IMR-90 (cell line): ENCODE measurements around the gene USP40. TPM values are rescaled to one million over a fixed set of nuclear protein-coding genes. Genes with fewer than 3 reads are reported as not detected.
"Not testable (repeated sequence)": the region's sequence is repeated elsewhere in the genome, so short reads cannot be mapped to it uniquely, and the experiment has no call there.

Source experiments
- ATAC-seq: fragments of 200-7000 bp; cut with Tn5 transposase; 2 replicates; pipeline ENCODE4 v1.9.1; 2020; ENCODE audit warnings: low read depth, mild to moderate bottlenecking, moderate library complexity
- BruUV-seq: library from RNA; stranded (reverse); fragments of 400-500 nt; replicated peaks from 2 replicates; lab custom pipeline; 2021; lab: Mats Ljungman, UMichigan
- CTCF ChIA-PET: fragments of 300-600 bp; formaldehyde crosslinking; extraction: SDS; loops from one replicate; lab custom pipeline; 2021; ENCODE audit warnings: antibody characterized with exemption; lab: Yijun Ruan, JAX
- POLR2A ChIA-PET: fragments of 300-600 bp; sonication (Branson Sonifier 250); formaldehyde crosslinking; loops from one replicate; lab custom pipeline; 2022; ENCODE audit warnings: antibody characterized with exemption; ENCODE audit not compliant: unreplicated experiment; lab: Charles Lee
- DNase-seq: peaks from one replicate; pipeline ENCODE4 v3.0.0; 2013
- H2AFZ ChIP-seq: replicated peaks from 2 replicates; pipeline ENCODE3; 2013; ENCODE audit warnings: low read length, mild to moderate bottlenecking; ENCODE audit not compliant: poor library complexity
- H2AK5ac ChIP-seq: 2 replicates; pipeline ENCODE4 v1.6.1; 2013; ENCODE audit warnings: low read depth, low read length, inconsistent platforms
- H2AK9ac ChIP-seq: replicated peaks from 2 replicates; pipeline ENCODE3; 2013; ENCODE audit warnings: mild to moderate bottlenecking, low read depth, low read length, moderate library complexity; ENCODE audit not compliant: poor library complexity
- H2BK120ac ChIP-seq: 2 replicates; pipeline ENCODE4 v1.6.1; 2013; ENCODE audit warnings: low read depth, low read length, inconsistent platforms
- H2BK15ac ChIP-seq: 3 replicates; pipeline ENCODE4 v1.6.1; 2013; ENCODE audit warnings: low read depth, low read length, inconsistent platforms
- H2BK20ac ChIP-seq: 2 replicates; pipeline ENCODE4 v1.6.1; 2013; ENCODE audit warnings: low read depth, mild to moderate bottlenecking, inconsistent platforms, low read length, moderate library complexity
- H2BK5ac ChIP-seq: 2 replicates; pipeline ENCODE4 v1.6.1; 2013; ENCODE audit warnings: mild to moderate bottlenecking, low read depth, low read length, inconsistent platforms; ENCODE audit not compliant: poor library complexity, severe bottlenecking
- H3K14ac ChIP-seq: replicated peaks from 2 replicates; pipeline ENCODE4 v1.6.1; 2013; ENCODE audit warnings: low read depth, low read length, inconsistent platforms
- H3K18ac ChIP-seq: 2 replicates; pipeline ENCODE4 v1.6.1; 2013; ENCODE audit warnings: low read depth, low read length, control low read depth
- H3K23ac ChIP-seq: 2 replicates; pipeline ENCODE4 v1.6.1; 2013; ENCODE audit warnings: low read depth, low read length, inconsistent platforms
- H3K27ac ChIP-seq: 2 replicates; pipeline ENCODE4 v1.5.1; 2013; ENCODE audit warnings: mild to moderate bottlenecking, control low read depth, low read length; ENCODE audit not compliant: insufficient read depth
- H3K27me3 ChIP-seq: 2 replicates; pipeline ENCODE4 v1.6.1; 2013; ENCODE audit warnings: low read length; ENCODE audit not compliant: control insufficient read depth, insufficient read depth
- H3K36me3 ChIP-seq: 2 replicates; pipeline ENCODE4 v1.6.1; 2013; ENCODE audit warnings: low read length, mixed read lengths; ENCODE audit not compliant: control insufficient read depth, insufficient read depth
- H3K4ac ChIP-seq: 2 replicates; pipeline ENCODE4 v1.6.1; 2013; ENCODE audit warnings: low read depth, low read length, inconsistent platforms
- H3K4me1 ChIP-seq: 2 replicates; pipeline ENCODE4 v1.6.1; 2013; ENCODE audit warnings: low read length, mixed read lengths; ENCODE audit not compliant: control insufficient read depth, insufficient read depth
- H3K4me2 ChIP-seq: 2 replicates; pipeline ENCODE4 v1.6.1; 2013; ENCODE audit warnings: low read depth, mild to moderate bottlenecking, control low read depth, low read length, moderate library complexity
- H3K4me3 ChIP-seq: 2 replicates; pipeline ENCODE4 v1.5.1; 2013; ENCODE audit warnings: low read depth, mild to moderate bottlenecking, control low read depth, low read length, moderate library complexity; ENCODE audit not compliant: insufficient read depth
- H3K56ac ChIP-seq: 2 replicates; pipeline ENCODE4 v1.6.1; 2013; ENCODE audit warnings: low read length, inconsistent platforms; ENCODE audit not compliant: insufficient read depth; ENCODE audit errors: extremely low read depth
- H3K79me1 ChIP-seq, 2 experiments: 2 replicates each; pipeline ENCODE4 v1.6.1; 2013; ENCODE audit warnings: low read length in 2 of 2, inconsistent platforms in 1 of 2, low read depth in 1 of 2
- H3K9ac ChIP-seq: 2 replicates; pipeline ENCODE4 v1.6.1; 2013; ENCODE audit warnings: low read depth, low read length, control low read depth
- H3K9me1 ChIP-seq: 2 replicates; pipeline ENCODE4 v1.6.1; 2013; ENCODE audit warnings: low read length, inconsistent platforms; ENCODE audit not compliant: insufficient read depth
- H3K9me3 ChIP-seq: 2 replicates; pipeline ENCODE4 v1.6.1; 2013; ENCODE audit warnings: low read length; ENCODE audit not compliant: control insufficient read depth, insufficient read depth
- H4K20me1 ChIP-seq: 2 replicates; pipeline ENCODE4 v1.6.1; 2013; ENCODE audit warnings: low read length, inconsistent platforms; ENCODE audit not compliant: insufficient read depth
- H4K5ac ChIP-seq: 2 replicates; pipeline ENCODE4 v1.6.1; 2013; ENCODE audit warnings: mild to moderate bottlenecking, low read depth, low read length, control low read depth
- H4K8ac ChIP-seq, 2 experiments: 2 replicates each; pipeline ENCODE4 v1.6.1; 2013; ENCODE audit warnings: low read depth in 2 of 2, low read length in 2 of 2, control low read depth in 1 of 2, inconsistent platforms in 1 of 2
- H4K91ac ChIP-seq: 2 replicates; pipeline ENCODE4 v1.6.1; 2013; ENCODE audit warnings: low read depth, low read length, inconsistent platforms; ENCODE audit not compliant: insufficient read depth
- BHLHE40 ChIP-seq: fragments of 150-350 bp; IDR thresholded peaks from 2 replicates; pipeline ENCODE4 v1.6.1; 2016; ENCODE audit warnings: mild to moderate bottlenecking, low read depth, low read length
- CHD1 ChIP-seq: IDR thresholded peaks from 2 replicates; pipeline ENCODE4 v1.6.1; 2012; ENCODE audit warnings: low read depth, low read length, improper control_type of control experiment
- CTCF ChIP-seq: conservative IDR thresholded peaks from 2 replicates; pipeline ENCODE4 v1.5.1; 2012; ENCODE audit warnings: mild to moderate bottlenecking, low read depth, low read length, improper control_type of control experiment
- RFX5 ChIP-seq: IDR thresholded peaks from 2 replicates; pipeline ENCODE4 v1.8.0; 2012; ENCODE audit warnings: low read depth, mild to moderate bottlenecking, low read length, moderate library complexity
- WGBS, 2 experiments: methylation state at CpG; one replicate each; pipeline versions ENCODE4 v1.1.5 to v1.1.7; 2013; ENCODE audit warnings: missing lambda C conversion rate in 2 of 2; ENCODE audit not compliant: insufficient read length in 1 of 2; ENCODE audit errors: extremely low coverage in 2 of 2; 5-methylcytosine and 5-hydroxymethylcytosine counted together
- dilution Hi-C: fragments of 300-500 bp; cut with HindIII; formaldehyde crosslinking; loops from one replicate; pipeline ENCODE4 v1.14.3; 2018; ENCODE audit warnings: low sequenced_read_pairs; ENCODE audit not compliant: unreplicated experiment
- in situ Hi-C: fragments of 300-500 bp; cut with MboI; formaldehyde crosslinking; loops from 3 replicates; pipeline ENCODE4 v1.14.3; 2019; ENCODE audit warnings: low sequenced_read_pairs, inconsistent platforms, mixed read lengths
- intact Hi-C: fragments of 100-400 bp; cut with micrococcal nuclease; formaldehyde crosslinking; loops from 2 replicates; pipeline ENCODE4 v1.10.0; 2022
- polyA plus RNA-seq, 3 experiments: library from polyadenylated mRNA; depleted of rRNA; stranded (reverse); fragments of >200 nt; gene quantifications; 2 replicates each; pipeline ENCODE4 v1.2.3, GENCODE V29; 2012; ENCODE audit warnings: low replicate concordance in 1 of 3
- total RNA-seq: library from RNA; depleted of rRNA; stranded (reverse); fragments of >200 nt; gene quantifications from 2 replicates; pipeline ENCODE4 v1.2.3, GENCODE V29; 2012

Gene USP40
- total and polyA plus RNA-seq, 2 of the 4 experiments (the other 2 are of a cell fraction), result 30.1 to 30.8 TPM

- Histone ChIP-seq H3K56ac (no peak overlapping the region), H4K91ac (no peak overlapping the region), H3K4me1 (no peaks in the 10 kb centered on the region), H2BK20ac (no peak overlapping the region), H3K14ac (no peak overlapping the region), H3K27me3 (peaks cover 2% of the 10 kb centered on the region; the same call in 1 of the 2 replicates), H2AK5ac (no peak overlapping the region), H3K18ac (no peak overlapping the region), H3K27ac (no peak overlapping the region), H3K23ac (no peak overlapping the region), H3K79me1 (no peaks in the 10 kb centered on the region), H2BK120ac (no peak overlapping the region), H3K36me3 (no peaks in the 10 kb centered on the region), H3K9me1 (no peaks in the 10 kb centered on the region), H3K9ac (no peak overlapping the region), H3K4me2 (no peak overlapping the region), H4K8ac (no peak overlapping the region), H2BK15ac (no peak overlapping the region), H4K5ac (no peak overlapping the region), H2BK5ac (no peak overlapping the region), H3K4ac (no peak overlapping the region), H2AFZ (no peak overlapping the region), H4K20me1 (no peaks in the 10 kb centered on the region), H2AK9ac (no peak overlapping the region), H3K4me3 (no peak overlapping the region), H3K9me3 (no peaks in the 10 kb centered on the region)
- POLR2A ChIA-PET, result no interaction called here
- WGBS, 2 experiments, result no CpG with 5 or more reads among the region's 1 CpG
- DNase-seq, result no peak
- intact Hi-C loops, result no loop called here
- in situ Hi-C loops, result no loop called here
- CTCF ChIA-PET, result no interaction called here
- dilution Hi-C loops, result no loop called here
- no peak for ATAC-seq
- BruUV-seq, result no TSS peak
- no peak for TF ChIP-seq CTCF
- TF ChIP-seq CHD1, result no peak
- TF ChIP-seq BHLHE40, result no peak
- TF ChIP-seq RFX5, result no peak
Measured at GRCh38 chr2:233584210-233584609, 17.6 kb upstream of the USP40 start.

- H3K23ac ChIP-seq, H2BK15ac ChIP-seq, H3K79me1 ChIP-seq, H3K9me1 ChIP-seq, DNase-seq, H4K5ac ChIP-seq, H2AK9ac ChIP-seq, H2BK5ac ChIP-seq, BruUV-seq, H3K18ac ChIP-seq, H2BK20ac ChIP-seq, H3K27me3 ChIP-seq, H3K4me2 ChIP-seq, H3K9ac ChIP-seq, H4K8ac ChIP-seq, H2BK120ac ChIP-seq, H3K36me3 ChIP-seq, CTCF ChIA-PET, H3K4ac ChIP-seq, H3K27ac ChIP-seq, ATAC-seq, in situ Hi-C loops, H3K4me1 ChIP-seq, H3K14ac ChIP-seq, dilution Hi-C loops, H3K4me3 ChIP-seq, intact Hi-C loops, H4K20me1 ChIP-seq, H2AFZ ChIP-seq, H3K56ac ChIP-seq, H2AK5ac ChIP-seq, POLR2A ChIA-PET, H3K9me3 ChIP-seq, H4K91ac ChIP-seq: not testable (repeated sequence)
- WGBS, 2 experiments, result 90% methylated on average over 22 of the region's 35 CpGs; no CpG with 5 or more reads in 1 of the 2 experiments
Measured at GRCh38 chr2:233583217-233583965, 16.8 kb upstream of the USP40 start.
